NCI-H2227 (cell line): Measurements from ENCODE around the gene PIEZO1.

ENCODE experiments used
- DNase-seq: peaks from one replicate; lab custom pipeline; 2025; ENCODE audit not compliant: unreplicated experiment; lab: John Stamatoyannopoulos, UW

The PIEZO1 gene

DNA sequence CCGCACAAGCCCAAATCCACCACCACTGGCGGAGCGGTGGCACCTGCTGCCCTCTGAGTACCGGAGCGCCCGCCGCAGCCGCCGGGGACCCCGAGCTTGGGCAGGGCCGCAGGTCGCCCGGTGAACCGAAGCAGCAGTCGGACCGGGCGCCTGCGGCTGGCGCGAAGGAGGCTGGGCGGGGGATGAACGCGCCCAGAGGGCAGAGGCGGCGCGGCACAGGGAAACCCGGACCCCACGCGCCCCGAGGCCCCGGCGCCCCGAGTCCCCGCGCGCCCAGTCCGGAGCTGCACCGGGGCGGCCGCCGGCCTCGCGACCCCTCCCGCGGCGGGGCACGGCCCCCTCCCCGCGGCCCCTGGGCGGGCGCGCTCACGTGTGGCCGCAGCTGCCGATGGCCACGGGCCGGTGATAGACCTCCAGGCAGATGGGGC lies 79.2 kb downstream of the PIEZO1 start:
- no peak for DNase-seq

DNA sequence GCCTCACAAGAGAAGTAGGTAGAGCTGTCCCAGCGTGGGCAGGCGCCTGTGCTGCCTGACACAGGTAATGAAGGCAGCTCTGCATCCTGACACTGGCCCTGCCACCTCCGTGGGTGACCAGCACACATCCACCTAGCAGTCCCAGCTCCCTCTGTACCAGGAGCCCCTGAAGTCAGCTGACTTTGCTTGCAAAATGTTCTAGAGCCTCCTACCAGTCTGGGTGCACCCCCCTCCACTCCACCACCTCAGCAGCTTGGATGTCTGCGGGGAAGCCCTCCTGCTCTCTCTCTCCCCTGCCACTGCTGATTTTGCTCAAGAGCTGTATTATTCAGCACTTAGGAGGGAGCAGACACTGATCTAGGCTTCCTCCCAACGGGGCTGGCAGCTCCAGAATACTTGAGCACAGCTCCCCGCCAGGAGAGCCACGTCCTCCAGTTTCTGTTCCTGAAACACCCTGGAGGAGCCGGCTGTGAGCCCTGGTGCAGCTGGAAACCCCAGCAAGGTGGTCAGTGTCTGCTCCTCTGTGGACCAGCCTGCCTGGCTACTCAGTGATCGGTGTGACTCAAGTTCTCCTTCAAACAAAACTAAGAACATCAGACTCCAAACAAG lies 79.8 kb downstream of the PIEZO1 start:
- peak; percentile 8 for DNase-seq

DNA sequence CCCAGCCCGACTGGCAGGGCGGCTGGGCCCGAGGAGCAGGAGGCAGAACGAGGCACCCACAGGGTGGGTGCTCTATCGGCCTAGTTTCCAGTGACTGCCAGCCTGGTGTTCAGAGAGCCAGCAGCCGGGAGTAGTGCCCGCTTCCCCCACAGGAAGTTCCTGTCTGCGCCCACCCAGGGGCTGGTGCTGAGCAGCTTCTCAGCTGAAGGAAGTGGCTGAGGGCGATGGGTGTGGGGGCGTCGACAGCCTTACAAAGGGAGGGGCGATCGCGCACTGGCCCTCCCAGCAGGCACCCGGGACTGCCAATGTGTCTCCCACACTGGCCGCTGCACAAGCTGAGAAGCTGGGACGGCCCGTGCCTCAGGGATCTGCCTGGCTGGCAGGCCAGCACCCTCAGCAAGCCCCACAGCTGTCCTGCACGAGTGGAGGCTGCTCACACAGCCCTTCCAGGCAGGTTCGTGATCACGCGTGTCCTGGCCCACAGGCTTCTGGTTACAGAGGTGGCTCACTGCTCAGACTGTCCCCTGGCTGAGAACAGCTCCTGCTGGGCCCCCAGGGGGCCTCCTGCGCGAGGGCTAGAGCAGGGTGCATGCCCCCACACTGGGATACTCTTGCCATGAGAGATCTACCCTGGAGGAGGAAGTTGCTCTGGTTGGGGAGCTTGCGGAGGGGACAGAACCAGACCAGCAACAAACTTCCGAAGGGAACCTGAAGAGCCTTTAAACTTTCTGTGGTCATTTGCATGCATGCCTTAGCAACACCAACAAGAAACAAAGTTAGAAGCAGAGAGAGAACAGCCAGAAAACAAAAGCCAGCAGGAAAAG lies 81.3 kb downstream of the PIEZO1 start:
- DNase-seq = no peak

DNA sequence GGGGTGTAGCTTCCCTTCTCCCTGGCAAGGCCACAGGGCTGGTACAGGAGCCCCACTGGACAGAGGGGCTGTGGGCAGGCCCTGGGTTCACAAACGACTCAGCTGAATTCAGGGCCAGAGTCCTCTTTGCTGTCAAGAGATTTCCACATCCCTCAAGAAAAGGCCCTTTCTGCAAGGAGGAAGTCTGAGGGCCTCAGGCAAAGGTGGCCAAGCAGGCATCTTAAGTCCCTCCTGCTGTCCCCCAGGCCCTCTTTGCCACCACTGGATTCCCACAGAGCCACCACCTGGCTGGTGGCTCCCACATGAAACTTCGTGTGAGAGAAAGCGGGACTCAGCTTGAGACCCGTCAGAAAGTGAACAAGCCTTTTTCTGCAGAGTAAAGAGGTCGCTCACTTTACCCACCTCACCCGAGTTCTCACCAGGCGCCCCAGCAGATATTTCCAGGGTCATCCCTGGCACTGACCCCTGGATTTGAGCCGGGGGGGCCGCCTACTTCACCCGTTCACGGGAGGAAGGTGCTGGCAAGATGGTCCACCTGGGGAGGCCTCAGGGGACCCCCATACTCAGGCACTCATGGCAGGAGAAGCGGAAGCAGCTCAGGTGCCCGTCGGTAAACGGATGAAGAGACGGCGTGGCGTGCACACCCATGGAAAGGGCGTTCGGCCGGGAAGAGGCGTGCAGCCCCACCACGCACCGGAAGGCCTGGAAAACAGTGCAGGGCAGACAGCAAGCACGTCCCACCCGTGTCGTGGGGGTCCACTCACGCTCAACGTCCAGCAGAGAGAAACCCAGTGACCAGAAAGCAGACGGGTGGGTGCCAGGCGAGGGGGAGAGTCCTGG lies 82.4 kb downstream of the PIEZO1 start:
- DNase-seq = no peak

DNA sequence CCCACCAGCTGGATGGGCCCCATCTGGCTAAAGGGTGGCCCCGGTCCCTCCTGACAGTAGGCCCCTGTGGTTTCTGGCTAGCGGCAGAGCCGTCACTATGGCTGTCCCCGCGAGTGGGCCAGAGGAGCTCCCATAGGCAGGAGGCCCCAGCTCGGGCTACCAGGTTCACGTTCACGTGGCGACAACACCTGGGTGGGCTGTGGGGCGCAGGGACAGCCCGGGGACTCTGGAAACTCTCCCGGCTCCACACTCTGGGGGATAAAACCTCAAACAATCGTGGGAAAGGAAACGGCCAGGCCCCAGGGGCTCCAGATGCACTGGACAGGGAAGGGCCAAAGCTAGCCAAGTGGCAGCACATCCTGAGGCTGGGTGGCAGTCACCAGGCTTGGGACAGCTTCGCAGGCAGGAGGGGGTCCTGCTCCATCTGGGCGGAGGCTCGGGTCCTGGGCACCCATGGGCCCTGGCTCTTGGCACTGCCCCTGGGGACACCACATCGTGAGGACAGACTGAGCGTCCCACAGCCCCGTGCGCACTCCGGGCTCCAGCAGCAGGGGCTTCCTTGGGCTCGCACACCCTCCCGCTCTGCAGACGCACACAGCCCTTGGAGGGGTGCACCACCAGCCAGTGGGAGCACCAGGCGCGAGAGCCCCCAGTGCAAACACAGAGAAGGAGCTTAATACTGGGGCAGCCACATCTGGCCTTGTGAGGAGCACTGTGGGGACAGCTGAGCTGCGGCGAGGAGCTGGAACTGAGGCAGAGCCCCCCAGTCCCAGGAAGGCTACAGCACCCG lies 83.2 kb downstream of the PIEZO1 start:
- no peak for DNase-seq

DNA sequence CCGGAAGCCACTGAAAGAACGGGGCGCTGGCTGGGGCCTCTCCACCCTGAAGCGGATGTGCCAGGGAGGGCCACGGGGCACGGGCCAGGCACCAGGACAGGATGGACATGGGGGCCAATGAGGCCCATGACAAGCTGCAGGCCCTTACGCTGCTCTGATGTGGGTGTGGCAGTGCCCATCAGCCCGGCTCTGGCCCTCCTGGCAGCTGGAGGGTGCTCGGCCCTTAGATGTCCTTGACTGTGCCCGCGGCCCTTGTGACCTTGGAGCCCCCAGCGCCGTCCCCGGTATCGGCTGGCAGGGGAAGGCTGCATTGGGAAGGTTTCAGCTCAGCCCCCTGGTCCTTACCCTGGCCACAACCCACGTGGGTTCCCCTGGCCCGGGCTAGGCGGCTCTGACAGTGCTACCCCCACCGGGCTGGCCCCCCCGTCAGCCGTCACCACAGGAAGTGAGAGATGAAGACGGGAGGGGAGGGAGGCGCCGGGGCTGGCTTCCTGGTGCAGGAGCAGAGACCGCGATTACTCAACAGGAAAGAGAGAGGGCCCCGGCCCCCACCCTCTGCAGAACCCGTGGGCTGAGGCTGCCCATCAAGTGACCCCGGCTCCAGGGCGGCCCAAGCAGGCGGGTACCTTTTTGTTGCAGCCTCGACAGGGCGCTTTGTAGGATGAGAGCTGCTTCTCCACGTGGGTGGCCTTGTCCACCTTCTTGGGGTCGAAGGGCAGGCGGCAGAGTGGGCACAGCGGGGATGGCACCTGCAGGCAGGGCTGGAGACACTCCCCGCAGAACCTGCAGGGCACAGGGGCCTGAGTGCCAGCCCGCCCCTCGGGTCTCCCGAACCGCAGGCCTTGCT lies 84.2 kb downstream of the PIEZO1 start:
- DNase-seq = no peak

DNA sequence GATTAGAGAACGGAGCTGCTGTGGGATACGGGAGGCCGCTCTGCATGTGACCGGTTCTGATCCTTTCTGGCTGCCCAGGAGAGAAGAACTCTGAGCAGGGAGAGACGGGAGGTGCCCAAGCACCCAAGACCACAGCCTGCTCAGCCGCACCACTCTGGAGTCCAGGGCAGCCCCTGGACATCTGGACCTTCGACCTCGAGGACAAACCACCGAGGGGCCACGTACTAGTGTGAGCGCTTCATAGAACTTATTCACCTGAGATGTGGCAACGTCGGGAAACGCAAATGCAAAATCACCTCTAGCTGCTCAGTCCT lies 84.7 kb downstream of the PIEZO1 start:
- no peak for DNase-seq

DNA sequence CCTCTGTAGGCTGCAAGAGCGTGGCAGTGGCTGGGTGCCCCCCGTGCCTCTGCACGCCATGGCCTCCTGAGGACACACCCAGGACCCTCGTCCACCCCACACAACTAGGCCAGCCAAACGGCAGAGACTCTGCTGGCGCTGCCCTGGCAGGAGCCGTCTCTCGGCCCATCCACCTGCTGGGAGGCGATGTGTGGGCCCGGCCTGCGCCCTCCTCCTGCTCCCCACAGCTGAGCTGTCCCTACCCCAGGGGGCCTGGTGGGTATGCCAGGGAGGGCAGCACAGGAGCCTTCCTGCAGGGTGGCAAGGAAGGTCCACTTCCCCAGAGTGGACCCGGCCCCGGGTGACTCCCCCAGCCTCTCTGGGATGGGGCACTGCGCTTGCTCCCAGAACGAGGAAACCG lies 85.8 kb downstream of the PIEZO1 start:
- DNase-seq = no peak

DNA sequence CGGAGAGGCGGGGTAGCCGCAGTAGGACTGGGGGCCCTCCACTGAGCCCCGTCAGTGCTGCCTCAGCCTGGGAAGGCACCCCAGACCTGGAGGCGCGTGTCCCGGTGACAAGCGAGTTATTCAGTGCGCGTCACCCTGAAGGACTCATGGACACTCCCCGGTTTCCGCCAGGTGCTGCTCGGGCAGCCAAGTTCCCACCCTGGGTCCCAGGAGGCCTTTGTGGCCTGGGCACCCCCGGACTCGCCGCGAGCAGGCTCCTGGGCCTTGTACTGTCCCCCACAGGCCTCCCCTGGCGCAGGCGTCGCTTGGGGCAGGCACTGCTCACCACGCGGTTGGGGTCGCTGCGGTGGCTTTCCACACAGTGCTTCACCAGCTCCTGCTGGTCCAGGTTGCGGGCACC lies 86.4 kb downstream of the PIEZO1 start:
- no peak for DNase-seq

DNA sequence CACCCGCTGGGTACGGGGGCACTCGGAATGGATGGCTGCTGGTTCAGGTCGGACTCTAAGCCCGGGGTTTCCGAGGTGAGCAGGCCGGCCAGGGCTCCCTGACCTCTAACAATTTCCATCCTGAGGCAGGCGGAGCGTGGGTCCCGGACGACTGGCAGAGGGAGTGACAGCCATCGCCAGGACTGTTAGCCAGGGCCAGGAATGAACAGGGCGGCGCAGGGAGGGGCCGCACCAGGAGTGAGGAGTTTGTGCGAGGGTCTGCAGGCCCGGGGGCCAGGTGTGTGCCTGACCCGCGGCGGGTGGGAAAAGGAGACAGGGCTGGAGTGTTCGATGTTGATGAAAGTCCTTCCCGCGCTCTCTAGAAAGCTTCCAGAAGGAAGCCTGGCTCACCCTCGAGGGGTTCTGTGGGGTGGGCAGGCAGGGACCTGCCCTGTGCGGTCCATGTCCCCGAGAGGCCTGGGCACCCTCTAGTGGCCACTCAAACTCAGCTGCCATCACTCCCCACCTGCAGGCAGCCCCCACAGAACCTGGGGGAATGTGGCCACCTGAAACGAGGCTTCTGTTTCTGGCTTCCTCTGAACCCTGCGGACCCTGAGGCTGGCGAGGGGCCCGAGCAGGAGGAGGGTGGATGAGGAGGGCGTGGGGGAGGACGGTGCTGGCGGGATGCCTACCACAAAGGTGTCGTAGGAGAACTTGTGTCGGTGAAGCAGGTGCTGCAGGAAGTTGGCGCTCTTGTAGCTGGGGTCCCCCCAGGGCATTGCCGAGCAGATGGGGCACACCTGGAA lies 87.0 kb downstream of the PIEZO1 start:
- no peak for DNase-seq

DNA sequence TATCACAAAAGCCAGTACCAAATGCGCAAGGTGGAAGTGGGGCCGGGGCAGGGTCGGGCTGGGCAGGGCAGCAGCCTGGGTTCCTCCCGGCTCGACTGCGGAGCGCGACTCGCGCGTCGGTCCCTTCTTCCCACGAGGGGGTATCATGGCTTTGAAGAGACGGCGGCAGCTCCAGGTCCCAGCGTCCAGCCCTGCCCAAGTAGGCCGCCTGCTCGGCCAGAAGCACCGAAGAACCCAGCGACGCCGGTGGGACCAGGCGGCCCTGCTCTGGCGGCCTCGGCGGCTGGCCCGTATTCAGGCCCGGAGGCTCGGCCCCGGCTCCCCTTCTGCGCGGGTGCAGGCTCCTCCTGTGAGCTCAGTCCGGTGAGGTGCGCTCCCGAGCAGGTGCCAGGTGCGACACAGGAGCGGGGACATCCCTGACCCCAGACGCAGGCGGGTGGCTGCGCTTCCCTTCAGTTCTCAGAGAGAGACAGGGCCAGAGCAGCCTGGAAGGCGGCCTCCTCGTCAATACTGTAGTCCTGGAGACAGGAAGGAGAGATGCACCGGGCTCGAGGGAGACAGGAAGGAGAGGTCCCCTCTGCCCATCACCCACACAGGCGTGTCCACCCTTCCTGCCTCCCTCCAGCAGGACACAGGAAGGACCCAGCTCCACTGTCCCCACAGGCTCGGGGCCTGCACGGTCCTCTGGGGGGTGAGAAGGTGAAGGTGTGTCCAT lies 87.7 kb downstream of the PIEZO1 start:
- no peak for DNase-seq

DNA sequence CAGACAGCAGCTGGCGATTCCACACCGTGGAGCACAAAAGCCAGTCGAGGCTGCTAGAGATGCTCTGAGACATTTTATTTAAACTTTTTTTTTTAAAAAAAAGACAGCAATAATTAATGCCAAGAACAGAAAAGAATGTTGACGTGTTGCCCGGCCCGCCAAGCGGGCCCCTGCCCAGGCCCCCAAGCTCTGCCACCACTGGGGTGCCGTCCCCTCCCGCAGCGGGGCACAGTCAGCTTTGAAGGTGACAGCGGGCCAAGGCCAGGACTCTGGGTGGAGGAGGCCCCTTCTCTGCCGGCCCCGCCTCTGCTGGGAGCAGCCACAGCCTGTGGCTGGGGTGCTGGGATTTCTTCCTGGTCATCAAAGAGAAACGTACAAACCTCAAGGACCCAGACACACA lies 88.6 kb downstream of the PIEZO1 start:
- DNase-seq = no peak

DNA sequence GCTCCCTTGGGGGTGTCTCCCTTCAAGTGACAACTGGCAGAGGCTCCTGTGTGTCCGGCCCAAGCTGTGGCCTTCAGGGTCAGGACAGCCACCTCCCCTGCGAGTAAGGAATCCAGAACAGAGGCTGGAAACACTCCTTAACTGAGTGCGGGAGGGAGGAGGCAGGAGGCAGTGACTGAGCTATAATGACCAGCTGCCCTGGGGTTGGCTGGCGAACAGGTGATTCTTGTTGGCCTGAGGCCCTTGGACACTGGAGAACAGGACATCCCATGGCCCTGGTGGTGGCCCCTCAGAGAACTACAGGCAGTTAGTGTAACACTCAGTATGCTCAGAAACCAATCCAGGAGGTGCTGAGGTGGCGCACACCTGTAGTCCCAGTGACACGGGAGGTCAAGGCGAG lies 89.3 kb downstream of the PIEZO1 start:
- DNase-seq = no peak

DNA sequence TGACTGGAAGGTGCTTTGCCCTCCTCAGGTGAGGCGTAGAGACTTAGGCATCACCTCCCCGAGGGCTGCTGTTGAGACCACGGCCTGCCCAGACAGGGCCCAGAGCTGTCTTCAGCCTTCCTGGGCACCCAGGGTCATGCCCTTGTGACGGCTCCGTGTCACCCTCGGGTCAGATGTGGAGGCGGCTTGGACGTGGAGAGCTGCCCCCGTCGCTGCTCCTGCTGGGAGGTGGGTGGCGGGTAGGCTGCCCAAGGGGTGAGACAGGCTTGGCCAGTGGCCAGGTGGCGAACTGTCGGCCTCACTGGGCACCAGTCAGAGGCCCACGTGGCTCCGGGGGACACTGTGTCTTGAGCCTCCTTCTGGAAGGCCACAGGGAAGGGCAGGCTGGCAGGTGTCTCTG lies 89.8 kb downstream of the PIEZO1 start:
- no peak for DNase-seq

DNA sequence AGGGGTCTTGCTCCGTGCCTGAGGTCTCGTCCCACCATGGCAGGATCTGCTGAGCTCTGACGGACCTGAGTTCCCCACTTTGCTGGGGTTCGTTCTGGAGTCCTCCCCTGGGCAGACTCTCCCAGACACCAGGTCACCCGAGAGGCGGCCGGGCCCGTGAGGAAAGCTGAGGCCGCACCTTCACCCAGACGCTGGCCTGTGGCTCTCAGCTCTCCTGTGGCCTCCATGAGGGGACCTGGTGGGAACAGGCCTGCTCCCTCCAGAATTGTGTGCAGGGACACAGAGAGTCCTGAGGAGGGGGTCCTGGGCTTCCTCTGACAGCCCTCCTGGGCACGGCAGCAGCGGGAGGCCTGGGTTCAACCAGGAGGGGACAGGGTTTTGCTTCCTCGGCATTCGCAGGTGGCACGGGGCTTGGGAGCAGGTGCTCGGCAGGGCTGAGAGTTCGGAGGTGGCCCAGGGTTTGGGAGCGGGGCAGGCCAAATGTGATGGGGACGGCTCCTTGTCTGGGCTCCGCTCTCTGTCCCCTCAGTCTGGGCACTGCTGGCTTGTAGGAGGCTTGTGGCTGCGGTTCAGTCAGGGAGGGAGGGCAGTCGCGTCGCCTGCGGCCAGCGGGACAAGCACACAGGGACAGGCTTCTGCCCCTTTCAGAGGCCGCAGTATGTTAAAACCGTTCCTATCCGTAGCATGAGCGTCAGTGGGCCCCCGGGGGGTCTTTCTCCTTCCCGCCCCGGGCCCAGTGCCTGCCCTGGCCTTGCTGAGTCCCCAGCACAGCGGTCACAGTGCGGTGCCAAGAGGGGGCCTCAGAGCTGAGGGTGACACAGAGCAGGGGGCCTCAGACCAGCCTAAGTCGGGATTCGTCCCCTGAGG lies 90.6 kb downstream of the PIEZO1 start:
- no peak for DNase-seq

DNA sequence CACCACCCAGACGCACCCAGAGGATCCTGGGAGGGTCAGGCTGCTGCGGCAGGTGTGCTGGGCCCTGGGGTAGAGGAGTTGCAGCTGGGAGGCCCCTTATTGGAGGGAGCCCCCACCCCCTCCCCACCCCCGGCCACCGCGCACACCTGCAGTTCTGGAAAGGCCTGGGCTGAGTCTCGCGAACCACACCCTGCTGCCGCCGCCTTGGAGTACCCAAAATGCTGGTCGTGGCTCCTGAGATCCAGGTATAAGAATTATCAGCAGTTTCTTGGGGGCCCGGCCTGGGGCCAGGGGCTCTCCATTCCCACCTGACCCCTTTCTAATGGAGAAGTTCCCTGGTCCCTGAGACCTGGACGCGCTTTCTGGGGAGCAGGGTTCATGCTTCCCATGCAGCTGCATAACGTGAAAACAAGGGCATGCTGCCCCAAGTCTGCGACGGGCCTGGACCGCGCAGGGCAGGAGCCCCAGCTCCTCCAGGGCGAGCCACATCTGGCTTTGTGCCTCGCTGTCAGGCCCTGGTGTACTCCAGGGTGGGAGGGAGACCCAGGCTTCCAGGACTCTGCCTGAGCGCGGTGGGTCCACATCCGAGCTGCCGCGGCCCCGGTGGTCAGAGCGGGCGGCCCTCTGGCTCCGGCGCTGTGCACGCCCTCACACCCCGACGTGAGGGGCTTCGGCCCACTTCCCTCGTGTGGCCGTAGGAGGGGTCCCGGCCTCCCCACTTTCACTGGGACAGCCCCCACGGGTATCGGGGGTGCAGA lies 91.4 kb downstream of the PIEZO1 start:
- DNase-seq = no peak

DNA sequence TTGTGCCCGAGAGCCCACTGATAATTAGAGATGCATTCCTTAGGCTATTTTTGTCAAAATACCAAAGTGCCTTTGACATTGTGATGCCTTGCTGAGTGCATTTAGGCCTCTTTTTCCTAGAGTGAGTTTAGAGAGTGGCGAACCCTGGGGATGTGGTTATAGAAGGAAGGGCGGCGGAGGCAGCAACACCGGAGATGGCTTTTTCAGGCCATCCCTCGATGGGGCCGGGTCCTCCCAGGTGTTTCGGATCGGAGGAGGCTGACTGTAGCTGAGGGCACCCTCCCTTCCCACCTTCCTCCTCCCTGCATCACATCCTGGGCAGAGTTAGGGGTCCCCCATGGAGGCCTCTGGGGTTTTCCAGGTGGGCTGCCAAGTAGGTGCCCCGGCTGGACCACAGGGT lies 92.2 kb downstream of the PIEZO1 start:
- no peak for DNase-seq
